Duodenal mucosa (tissue), 2 donors: ENCODE results near the gene ARHGAP22.
"Not testable (repeated sequence)": the region's sequence is repeated elsewhere in the genome, so short reads cannot be mapped to it uniquely, and the experiment has no call there.

ENCODE experiments used
- H3K27ac ChIP-seq: one replicate; pipeline ENCODE4 v1.7.0; 2013; ENCODE audit warnings: low read depth, low read length
- H3K27me3 ChIP-seq, 2 donors: one replicate each; pipeline ENCODE4 v1.7.0; 2013; ENCODE audit warnings: low read length in 2 of 2, control low read depth in 1 of 2; ENCODE audit not compliant: insufficient read depth in 2 of 2, control insufficient read depth in 1 of 2
- H3K36me3 ChIP-seq, 2 donors: one replicate each; pipeline ENCODE4 v1.7.0; 2013; ENCODE audit warnings: low read length in 2 of 2, control low read depth in 1 of 2; ENCODE audit not compliant: insufficient read depth in 2 of 2, control insufficient read depth in 1 of 2
- H3K4me1 ChIP-seq, 2 donors: one replicate each; pipeline ENCODE4 v1.7.0; 2013; ENCODE audit warnings: low read length in 2 of 2, control low read depth in 1 of 2; ENCODE audit not compliant: insufficient read depth in 2 of 2, control insufficient read depth in 1 of 2
- H3K4me3 ChIP-seq, 2 donors: one replicate each; pipeline ENCODE4 v1.7.0; 2013; ENCODE audit warnings: low read length in 2 of 2, low read depth in 1 of 2
- H3K9ac ChIP-seq, 2 donors: one replicate each; pipeline ENCODE4 v1.7.0; 2013; ENCODE audit warnings: low read length in 2 of 2, low read depth in 1 of 2
- H3K9me3 ChIP-seq, 2 donors: one replicate each; pipeline ENCODE4 v1.7.0; 2013; ENCODE audit warnings: low read length in 2 of 2, control low read depth in 1 of 2; ENCODE audit not compliant: control insufficient read depth in 1 of 2

The ARHGAP22 gene

GRCh38 chr10:48604991-48605508, at the start of gene ARHGAP22:
TSS of gene ARHGAP22 (minus strand) at chr10:48605073. CDS start at chr10:48604796, 277 bp downstream.
- Histone ChIP-seq H3K9me3 (no peaks in the 10 kb centered on the region), H3K27ac (no peak within 1 kb of the TSS), H3K27me3 (peaks cover 7 to 15% of the 10 kb centered on the region in 2 donors), H3K4me1 (peaks cover 9 to 14% of the 10 kb centered on the region in 2 donors), H3K36me3 (no peaks in the 10 kb centered on the region), H3K9ac (no peak within 1 kb of the TSS), H3K4me3 (peak within 1 kb of the TSS; percentile 57 to 60)

- Histone ChIP-seq H3K9me3 (no peaks in the 10 kb centered on the region), H3K4me3 (no peak overlapping the region), H3K27me3 (peaks cover 0 to 12% of the 10 kb centered on the region in 2 donors), H3K36me3 (no peaks in the 10 kb centered on the region), H3K4me1 (peaks cover 15 to 17% of the 10 kb centered on the region in 2 donors), H3K9ac (no peak overlapping the region), H3K27ac (no peak overlapping the region)
Observed at GRCh38 chr10:48653944-48654698, 49.2 kb upstream of the ARHGAP22 start.

GRCh38 chr10:48653347-48653746, 48.5 kb upstream of the ARHGAP22 start:
- H3K9ac ChIP-seq = no peak overlapping the region
- H3K27me3 ChIP-seq = peaks cover 0 to 12% of the 10 kb centered on the region in 2 donors

GRCh38 chr10:48652344-48652743, 47.5 kb upstream of the ARHGAP22 start:
- H3K9ac ChIP-seq = no peak overlapping the region
- no peaks in the 10 kb centered on the region for H3K36me3 ChIP-seq
- peaks cover 0 to 11% of the 10 kb centered on the region in 2 donors for H3K27me3 ChIP-seq
- H3K27ac ChIP-seq = no peak overlapping the region
- H3K4me1 ChIP-seq = peaks cover 15 to 17% of the 10 kb centered on the region in 2 donors
- H3K4me3 ChIP-seq = no peak overlapping the region
- no peaks in the 10 kb centered on the region for H3K9me3 ChIP-seq

More at GRCh38 chr10:48653347-48653746, 48.5 kb upstream of the ARHGAP22 start:
- Histone ChIP-seq H3K4me1 (peaks cover 15 to 17% of the 10 kb centered on the region in 2 donors), H3K9me3 (no peaks in the 10 kb centered on the region), H3K27ac (no peak overlapping the region), H3K36me3 (no peaks in the 10 kb centered on the region), H3K4me3 (no peak overlapping the region)

GRCh38 chr10:48651839-48652238, 47.0 kb upstream of the ARHGAP22 start:
- H3K9ac ChIP-seq = no peak overlapping the region
- no peak overlapping the region for H3K4me3 ChIP-seq

GRCh38 chr10:48651293-48651692, 46.4 kb upstream of the ARHGAP22 start:
- H3K27ac ChIP-seq = no peak overlapping the region
- H3K27me3 ChIP-seq = peaks cover 0 to 2% of the 10 kb centered on the region in 2 donors
- peaks cover 7 to 8% of the 10 kb centered on the region in 2 donors for H3K4me1 ChIP-seq

More at GRCh38 chr10:48651839-48652238, 47.0 kb upstream of the ARHGAP22 start:
- Histone ChIP-seq H3K27me3 (peaks cover 0 to 5% of the 10 kb centered on the region in 2 donors), H3K4me1 (peaks cover 12 to 14% of the 10 kb centered on the region in 2 donors), H3K9me3 (no peaks in the 10 kb centered on the region), H3K36me3 (no peaks in the 10 kb centered on the region), H3K27ac (no peak overlapping the region)

GRCh38 chr10:48649349-48649944, 44.6 kb upstream of the ARHGAP22 start:
- Histone ChIP-seq H3K27me3 (no peaks in the 10 kb centered on the region), H3K4me1 (no peaks in the 10 kb centered on the region), H3K9ac (no peak overlapping the region), H3K36me3 (no peaks in the 10 kb centered on the region), H3K9me3 (no peaks in the 10 kb centered on the region), H3K4me3 (no peak overlapping the region), H3K27ac (no peak overlapping the region)

More at GRCh38 chr10:48651293-48651692, 46.4 kb upstream of the ARHGAP22 start:
- no peak overlapping the region for H3K4me3 ChIP-seq
- no peaks in the 10 kb centered on the region for H3K36me3 ChIP-seq
- no peaks in the 10 kb centered on the region for H3K9me3 ChIP-seq
- H3K9ac ChIP-seq = no peak overlapping the region

GRCh38 chr10:48648172-48648942, 43.5 kb upstream of the ARHGAP22 start:
- H3K36me3 ChIP-seq = no peaks in the 10 kb centered on the region
- no peaks in the 10 kb centered on the region for H3K4me1 ChIP-seq
- H3K9ac ChIP-seq = no peak overlapping the region
- no peaks in the 10 kb centered on the region for H3K27me3 ChIP-seq
- H3K4me3 ChIP-seq = no peak overlapping the region
- no peaks in the 10 kb centered on the region for H3K9me3 ChIP-seq
- H3K27ac ChIP-seq = no peak overlapping the region

GRCh38 chr10:48647073-48647472, 42.2 kb upstream of the ARHGAP22 start:
- not testable (repeated sequence) for H3K4me3 ChIP-seq, H3K9me3 ChIP-seq, H3K27ac ChIP-seq, H3K36me3 ChIP-seq, H3K4me1 ChIP-seq, H3K9ac ChIP-seq, H3K27me3 ChIP-seq
